ENCODE data around the gene DLG2.
"Not testable (repeated sequence)": the region's sequence is repeated elsewhere in the genome, so short reads cannot be mapped to it uniquely, and the experiment has no call there.

Gene DLG2

GRCh38 chr11:85096939-85097338 is 530.2 kb downstream of the DLG2 start:
- DNase-seq = no peak

- DNase-seq = no peak
These were observed 531.9 kb downstream of the DLG2 start for GRCh38 chr11:85095239-85095638.

- no peak for DNase-seq
These were observed 532.3 kb downstream of the DLG2 start for GRCh38 chr11:85094795-85095194.

- no peak for DNase-seq
These were observed 537.5 kb downstream of the DLG2 start for GRCh38 chr11:85089654-85090053.

- no peak for DNase-seq
These were observed 538.9 kb downstream of the DLG2 start for GRCh38 chr11:85088286-85088685.

- DNase-seq = no peak
These were observed 540.5 kb downstream of the DLG2 start for GRCh38 chr11:85086504-85087284.

- peak; percentile 5 for DNase-seq
These were observed 550.4 kb downstream of the DLG2 start for GRCh38 chr11:85076535-85077330.

- DNase-seq = no peak
These were observed 564.5 kb downstream of the DLG2 start for GRCh38 chr11:85062659-85063058.

- no peak for DNase-seq
These were observed 574.5 kb downstream of the DLG2 start for GRCh38 chr11:85052636-85053035.

GRCh38 chr11:85048801-85049200 is 578.3 kb downstream of the DLG2 start:
- no peak for DNase-seq

- DNase-seq = no peak
These were observed 581.4 kb downstream of the DLG2 start for GRCh38 chr11:85045716-85046115.

GRCh38 chr11:85044911-85045310 is 582.2 kb downstream of the DLG2 start:
- no peak for DNase-seq

- peak; percentile 25 for DNase-seq
These were observed 584.8 kb downstream of the DLG2 start for GRCh38 chr11:85042361-85042760.

GRCh38 chr11:85040166-85040565 is 587.0 kb downstream of the DLG2 start:
- DNase-seq = no peak

- no peak for DNase-seq
These were observed 597.2 kb downstream of the DLG2 start for GRCh38 chr11:85029964-85030363.

GRCh38 chr11:85028329-85029101 is 598.6 kb downstream of the DLG2 start:
- no peak for DNase-seq

- no peak for DNase-seq
These were observed 599.8 kb downstream of the DLG2 start for GRCh38 chr11:85027346-85027745.

- DNase-seq = no peak
These were observed 606.1 kb downstream of the DLG2 start for GRCh38 chr11:85021058-85021457.

GRCh38 chr11:84993386-84993785 is 633.8 kb downstream of the DLG2 start:
- no peak for DNase-seq

GRCh38 chr11:84990141-84990540 is 637.0 kb downstream of the DLG2 start:
- no peak for DNase-seq

GRCh38 chr11:84987686-84988187 is 639.4 kb downstream of the DLG2 start:
- not testable (repeated sequence) for DNase-seq

GRCh38 chr11:84981301-84981700 is 645.8 kb downstream of the DLG2 start:
- DNase-seq = no peak

GRCh38 chr11:84969103-84969502 is 658.0 kb downstream of the DLG2 start:
- DNase-seq = no peak
